ENCODE results near the gene IGF2.

- no peak for TF ChIP-seq CTCF (IDR thresholded peaks at IDR 0.05)
- no peak for TF ChIP-seq POLR2AphosphoS5 (IDR thresholded peaks at IDR 0.05; ENCODE audit: low read depth, low read length)
- TF ChIP-seq SIN3A (IDR thresholded peaks at IDR 0.05; ENCODE audit: borderline replicate concordance, insufficient read depth, low read depth, low read length): no peak
- TF ChIP-seq REST (IDR thresholded peaks at IDR 0.05; ENCODE audit: insufficient read depth in 1 of 2, low read depth in 2 of 2, low read length in 1 of 2): no peak
Observed at GRCh38 chr11:2188745-2189144, 49.6 kb upstream of the IGF2 start.

Measured in Panc1 (cell line).